ENCODE measurements around the gene SHISAL1.

Gene SHISAL1

GRCh38 chr22:44207173-44207980 is 105.4 kb downstream of the SHISAL1 start:
- Histone ChIP-seq H3K79me2 (ENCODE audit: insufficient read depth, low read depth) (no peaks in the 10 kb centered on the region), H3K4me3 (IDR thresholded peaks at IDR 0.05; ENCODE audit: insufficient read depth, low read depth, low read length) (no peak overlapping the region), H3K4me2 (no peak overlapping the region), H4K20me1 (ENCODE audit: insufficient read depth) (no peaks in the 10 kb centered on the region), H3K4me1 (ENCODE audit: low read depth, poor library complexity, severe bottlenecking) (no peaks in the 10 kb centered on the region), H3K9ac (no peak overlapping the region), H3K27me3 (ENCODE audit: insufficient read depth, low read depth) (peaks cover 6% of the 10 kb centered on the region; the same call in 1 of the 2 replicates), H3K27ac (no peak overlapping the region), H2AFZ (ENCODE audit: low read depth) (no peak overlapping the region), H3K36me3 (ENCODE audit: insufficient read depth) (no peaks in the 10 kb centered on the region)
- no peak for TF ChIP-seq CTCF (conservative IDR thresholded peaks at IDR 0.05; ENCODE audit: low read depth, low read length)

- TF ChIP-seq CTCF (conservative IDR thresholded peaks at IDR 0.05; ENCODE audit: low read depth, low read length): no peak
- H3K27me3 ChIP-seq (ENCODE audit: insufficient read depth, low read depth): peaks cover 8% of the 10 kb centered on the region; the same call in 1 of the 2 replicates
These were observed 106.1 kb downstream of the SHISAL1 start for GRCh38 chr22:44206696-44207095.

GRCh38 chr22:44206330-44206645 is 106.5 kb downstream of the SHISAL1 start:
- no peak for TF ChIP-seq CTCF (conservative IDR thresholded peaks at IDR 0.05; ENCODE audit: low read depth, low read length)
- Histone ChIP-seq H3K27ac (no peak overlapping the region), H4K20me1 (ENCODE audit: insufficient read depth) (no peaks in the 10 kb centered on the region), H3K36me3 (ENCODE audit: insufficient read depth) (no peaks in the 10 kb centered on the region), H3K79me2 (ENCODE audit: insufficient read depth, low read depth) (no peaks in the 10 kb centered on the region), H3K4me3 (IDR thresholded peaks at IDR 0.05; ENCODE audit: insufficient read depth, low read depth, low read length) (no peak overlapping the region), H3K4me2 (no peak overlapping the region), H3K4me1 (ENCODE audit: low read depth, poor library complexity, severe bottlenecking) (no peaks in the 10 kb centered on the region), H3K9ac (no peak overlapping the region), H3K27me3 (ENCODE audit: insufficient read depth, low read depth) (peaks cover 8% of the 10 kb centered on the region; the same call in 1 of the 2 replicates), H2AFZ (ENCODE audit: low read depth) (no peak overlapping the region)

More at GRCh38 chr22:44206696-44207095, 106.1 kb downstream of the SHISAL1 start:
- no peak overlapping the region for H3K9ac ChIP-seq
- no peak overlapping the region for H3K4me2 ChIP-seq
- no peak overlapping the region for H3K4me3 ChIP-seq (IDR thresholded peaks at IDR 0.05; ENCODE audit: insufficient read depth, low read depth, low read length)
- no peak overlapping the region for H3K27ac ChIP-seq
- no peaks in the 10 kb centered on the region for H3K36me3 ChIP-seq (ENCODE audit: insufficient read depth)
- H3K4me1 ChIP-seq (ENCODE audit: low read depth, poor library complexity, severe bottlenecking): no peaks in the 10 kb centered on the region
- no peak overlapping the region for H2AFZ ChIP-seq (ENCODE audit: low read depth)
- no peaks in the 10 kb centered on the region for H4K20me1 ChIP-seq (ENCODE audit: insufficient read depth)
- no peaks in the 10 kb centered on the region for H3K79me2 ChIP-seq (ENCODE audit: insufficient read depth, low read depth)

- Histone ChIP-seq H3K4me3 (IDR thresholded peaks at IDR 0.05; ENCODE audit: insufficient read depth, low read depth, low read length) (no peak overlapping the region), H4K20me1 (ENCODE audit: insufficient read depth) (no peaks in the 10 kb centered on the region), H3K36me3 (ENCODE audit: insufficient read depth) (no peaks in the 10 kb centered on the region), H3K4me1 (ENCODE audit: low read depth, poor library complexity, severe bottlenecking) (no peaks in the 10 kb centered on the region), H3K79me2 (ENCODE audit: insufficient read depth, low read depth) (no peaks in the 10 kb centered on the region), H3K9ac (no peak overlapping the region), H3K27me3 (ENCODE audit: insufficient read depth, low read depth) (peaks cover 8% of the 10 kb centered on the region; the same call in 1 of the 2 replicates), H3K4me2 (no peak overlapping the region), H3K27ac (no peak overlapping the region), H2AFZ (ENCODE audit: low read depth) (no peak overlapping the region)
- no peak for TF ChIP-seq CTCF (conservative IDR thresholded peaks at IDR 0.05; ENCODE audit: low read depth, low read length)
These were observed 107.0 kb downstream of the SHISAL1 start for GRCh38 chr22:44205516-44206329.

All from KMS-11 (cell line).